ENCODE measurements around the gene ACSL1.

ACSL1 gene, protein sequence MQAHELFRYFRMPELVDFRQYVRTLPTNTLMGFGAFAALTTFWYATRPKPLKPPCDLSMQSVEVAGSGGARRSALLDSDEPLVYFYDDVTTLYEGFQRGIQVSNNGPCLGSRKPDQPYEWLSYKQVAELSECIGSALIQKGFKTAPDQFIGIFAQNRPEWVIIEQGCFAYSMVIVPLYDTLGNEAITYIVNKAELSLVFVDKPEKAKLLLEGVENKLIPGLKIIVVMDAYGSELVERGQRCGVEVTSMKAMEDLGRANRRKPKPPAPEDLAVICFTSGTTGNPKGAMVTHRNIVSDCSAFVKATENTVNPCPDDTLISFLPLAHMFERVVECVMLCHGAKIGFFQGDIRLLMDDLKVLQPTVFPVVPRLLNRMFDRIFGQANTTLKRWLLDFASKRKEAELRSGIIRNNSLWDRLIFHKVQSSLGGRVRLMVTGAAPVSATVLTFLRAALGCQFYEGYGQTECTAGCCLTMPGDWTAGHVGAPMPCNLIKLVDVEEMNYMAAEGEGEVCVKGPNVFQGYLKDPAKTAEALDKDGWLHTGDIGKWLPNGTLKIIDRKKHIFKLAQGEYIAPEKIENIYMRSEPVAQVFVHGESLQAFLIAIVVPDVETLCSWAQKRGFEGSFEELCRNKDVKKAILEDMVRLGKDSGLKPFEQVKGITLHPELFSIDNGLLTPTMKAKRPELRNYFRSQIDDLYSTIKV
- total RNA-seq, result 416 to 5,326 (median 962) reads per million in 18 experiments

- peak; percentile 77 to 93 for DNase-seq
These were observed at the start of gene ACSL1 for GRCh38 chr4:184825896-184826690. ACSL1 (minus strand) TSS chr4:184825968; CDS start chr4:184803514, 22,454 bp downstream.

GRCh38 chr4:184873054-184873453 lies 47.3 kb upstream of the ACSL1 start:
- DNase-seq, result peak in 1 of 2 donors; percentile 34

GRCh38 chr4:184870718-184871117 lies 45.0 kb upstream of the ACSL1 start:
- DNase-seq, result no peak

- no peak for DNase-seq
These were observed 42.9 kb upstream of the ACSL1 start for GRCh38 chr4:184868623-184869022.

DNA sequence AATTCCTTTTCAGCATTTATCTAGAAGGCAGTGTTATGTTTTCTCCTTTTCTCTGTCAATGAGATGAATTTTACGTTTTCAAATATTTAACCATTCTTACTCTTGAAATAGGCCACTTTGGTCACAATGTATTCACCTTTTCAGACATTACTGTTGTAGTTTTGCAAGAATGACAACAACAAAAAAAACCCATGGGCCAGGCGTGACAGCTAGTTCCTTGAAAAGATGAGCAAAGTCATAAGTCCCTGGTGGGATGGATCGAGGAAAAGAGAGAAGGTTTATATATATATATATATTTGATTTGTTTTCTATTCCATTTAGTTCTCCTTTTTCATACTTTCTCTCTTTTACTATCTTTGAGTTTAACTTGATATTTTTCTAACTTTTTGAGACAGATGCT lies 38.1 kb upstream of the ACSL1 start:
- DNase-seq, result peak; percentile 5 to 42

GRCh38 chr4:184861047-184861446 lies 35.3 kb upstream of the ACSL1 start:
- peak; percentile 51 to 56 for DNase-seq

- peak; percentile 70 to 84 for DNase-seq
These were observed 34.4 kb upstream of the ACSL1 start for GRCh38 chr4:184860018-184860779.

DNA sequence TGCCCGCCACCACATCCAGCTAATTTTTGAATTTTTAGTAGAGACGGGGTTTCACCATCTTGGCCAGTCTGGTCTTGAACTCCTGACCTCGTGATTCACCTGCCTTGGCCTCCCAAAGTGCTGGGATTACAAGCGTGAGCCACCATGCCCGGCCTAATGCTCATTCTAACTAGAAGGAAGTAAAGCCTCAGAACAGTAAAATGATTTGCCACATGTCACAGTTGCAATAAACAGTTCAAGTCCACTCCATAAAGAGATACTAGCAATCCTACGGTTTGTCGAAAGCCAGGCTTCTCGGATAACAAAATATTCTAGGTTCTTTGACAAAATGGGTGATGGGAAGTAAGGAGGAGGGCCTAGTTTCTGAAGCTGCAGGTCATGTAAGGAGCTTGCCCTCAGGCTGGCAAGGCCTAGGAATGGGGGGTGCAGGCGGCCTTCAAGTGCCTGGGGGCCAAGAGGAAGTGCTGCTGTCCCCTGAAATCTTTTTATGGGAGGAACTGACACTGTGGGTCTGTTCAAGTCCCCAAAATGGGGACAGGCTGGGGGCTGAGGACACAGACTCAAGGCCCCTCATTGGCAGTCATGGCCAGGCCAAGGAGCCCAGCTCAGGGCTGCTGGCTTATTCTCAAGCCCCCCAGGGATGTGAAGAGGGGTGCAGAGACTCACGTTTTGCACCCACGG lies 31.8 kb upstream of the ACSL1 start:
- DNase-seq, result peak; percentile 44 to 46

GRCh38 chr4:184856277-184856609 lies 30.5 kb upstream of the ACSL1 start:
- peak; percentile 73 to 95 for DNase-seq

DNA sequence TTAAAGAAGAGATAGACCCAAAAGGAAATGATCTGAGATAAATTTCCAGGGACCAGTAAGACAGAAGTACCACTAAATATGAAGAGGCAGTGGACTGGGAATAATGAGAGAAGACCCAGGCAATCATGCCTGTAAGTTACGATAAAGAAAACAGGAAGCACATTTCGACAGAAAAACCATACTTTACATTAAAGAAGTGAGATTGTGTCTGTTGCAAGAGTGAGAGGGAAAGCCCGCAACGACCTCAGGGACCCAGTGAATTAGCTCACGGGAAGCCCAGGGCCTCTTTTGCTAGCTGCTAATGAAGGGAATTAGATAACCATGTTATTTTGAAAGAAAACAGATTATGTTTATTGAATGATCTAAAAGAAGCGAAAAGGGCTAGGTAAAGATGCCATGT lies 28.9 kb upstream of the ACSL1 start:
- peak; percentile 90 to 93 for DNase-seq

GRCh38 chr4:184853436-184853835 lies 27.7 kb upstream of the ACSL1 start:
- peak; percentile 55 to 73 for DNase-seq

DNA sequence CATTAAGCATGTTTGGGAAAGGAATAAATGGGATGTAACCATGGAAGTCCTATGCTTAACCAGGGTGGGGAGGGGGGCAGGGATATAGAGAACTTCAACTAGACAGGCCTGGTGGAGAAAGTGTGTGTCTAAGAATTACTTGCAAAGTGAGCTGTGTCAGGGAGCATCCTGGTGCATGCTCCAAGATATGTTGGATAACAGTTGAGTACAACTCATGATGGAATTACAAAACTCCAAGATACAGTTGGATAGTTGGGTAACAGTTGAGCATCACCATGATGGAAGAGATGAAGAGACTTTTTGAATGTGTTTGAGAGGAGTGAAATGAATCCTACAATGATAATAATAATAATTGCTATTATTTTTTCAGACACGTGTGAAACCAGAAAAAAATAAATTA lies 26.1 kb upstream of the ACSL1 start:
- peak; percentile 39 to 50 for DNase-seq

GRCh38 chr4:184851200-184851541 lies 25.4 kb upstream of the ACSL1 start:
- DNase-seq, result peak; percentile 73 to 87

DNA sequence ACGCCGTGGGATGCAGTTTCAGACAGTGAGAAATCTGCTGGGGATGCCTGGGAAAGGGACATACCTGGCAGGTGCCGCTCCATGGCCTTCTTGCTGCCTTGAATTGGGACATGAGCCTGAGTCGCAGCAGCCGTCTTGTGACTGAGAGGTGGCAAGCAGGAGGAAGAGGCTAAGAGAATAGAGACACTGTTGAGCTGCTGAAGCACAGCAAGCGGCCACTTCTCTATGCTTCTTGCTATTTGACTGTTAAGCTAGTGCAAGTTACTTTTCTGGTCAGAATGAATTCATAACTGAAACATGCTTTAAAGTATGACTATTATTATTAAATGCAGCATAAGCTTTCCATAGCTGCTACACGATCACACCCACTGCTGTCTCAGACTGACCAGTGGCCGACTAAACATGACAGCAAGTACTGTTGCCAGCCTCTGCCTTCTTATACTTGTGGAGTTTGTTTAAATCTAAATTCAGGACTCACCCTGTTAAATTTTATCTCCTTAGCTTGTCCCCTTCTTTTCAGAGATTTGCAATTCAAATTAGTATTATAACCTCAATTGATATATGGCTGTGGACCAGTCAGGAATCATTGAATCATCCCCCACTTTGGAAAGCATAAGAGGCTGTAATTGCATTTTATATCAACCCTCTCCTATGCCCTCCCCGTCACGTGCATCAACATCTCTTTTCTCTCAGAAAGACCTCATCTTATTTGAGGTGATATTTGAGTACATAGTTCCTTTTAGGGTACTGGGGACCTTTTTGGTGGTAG lies 24.8 kb upstream of the ACSL1 start:
- peak; percentile 48 to 57 for DNase-seq

DNA sequence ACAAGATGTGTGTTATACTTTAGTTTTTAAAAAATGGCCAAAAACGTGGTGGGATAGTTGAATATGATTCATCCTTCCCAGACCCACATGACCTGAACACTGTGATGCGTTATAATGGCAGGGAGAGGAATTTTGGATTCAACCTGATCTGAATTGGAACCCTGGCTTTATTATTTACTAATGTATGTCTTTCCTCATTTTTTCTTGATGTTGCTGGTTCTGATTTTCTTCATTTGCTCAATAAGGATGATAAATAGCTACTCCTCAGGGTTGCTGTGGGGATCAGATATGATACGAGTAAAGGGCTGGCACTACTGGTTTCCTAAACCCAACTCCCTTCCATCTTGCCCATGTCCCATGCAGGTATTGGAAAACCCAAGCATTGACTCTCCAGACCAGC lies 24.2 kb upstream of the ACSL1 start:
- DNase-seq, result no peak

GRCh38 chr4:184849185-184849584 lies 23.4 kb upstream of the ACSL1 start:
- DNase-seq, result peak; percentile 82 to 83

GRCh38 chr4:184848510-184848909 lies 22.7 kb upstream of the ACSL1 start:
- peak; percentile 85 to 89 for DNase-seq

- no peak for DNase-seq
These were observed 20.8 kb upstream of the ACSL1 start for GRCh38 chr4:184846531-184846930.

- peak in 1 of 2 donors; percentile 45 for DNase-seq
These were observed 19.7 kb upstream of the ACSL1 start for GRCh38 chr4:184845367-184846021.

- DNase-seq, result no peak
These were observed 19.0 kb upstream of the ACSL1 start for GRCh38 chr4:184844742-184845141.
